PC-3 (cell line): ENCODE data around the gene GSX1. TPM values are rescaled to one million over a fixed set of nuclear protein-coding genes. Genes with fewer than 3 reads are reported as not detected.

ENCODE experiments used
- ATAC-seq: fragments of 200-7000 bp; cut with Tn5 transposase; 2 replicates; pipeline ENCODE4 v1.9.1; 2020; ENCODE audit warnings: mild to moderate bottlenecking, moderate library complexity
- BruUV-seq: library from RNA; stranded (reverse); fragments of 400-500 nt; replicated peaks from 2 replicates; lab custom pipeline; 2021; lab: Mats Ljungman, UMichigan
- CTCF ChIA-PET: fragments of 300-600 bp; sonication (Branson Sonifier 250); formaldehyde crosslinking; loops from one replicate; lab custom pipeline; 2022; ENCODE audit warnings: antibody characterized with exemption; lab: Charles Lee
- POLR2A ChIA-PET: fragments of 300-600 bp; sonication (Branson Sonifier 250); formaldehyde crosslinking; loops from one replicate; lab custom pipeline; 2022; ENCODE audit warnings: antibody characterized with exemption; ENCODE audit not compliant: unreplicated experiment; lab: Charles Lee
- DNase-seq: peaks from one replicate; pipeline ENCODE4 v3.0.0-alpha.2; 2015
- H2AFZ ChIP-seq: fragments of 300-600 bp; sonication (generic); 2 replicates; pipeline ENCODE4 v1.6.0; 2016; ENCODE audit warnings: antibody characterized with exemption, low read length
- H3F3A ChIP-seq: fragments of 300-600 bp; sonication (generic); one replicate; pipeline ENCODE4 v1.6.0; 2017; ENCODE audit warnings: antibody characterized with exemption, low read length, control low read depth, mild to moderate bottlenecking; ENCODE audit not compliant: unreplicated experiment
- H3K27ac ChIP-seq: fragments of 300-600 bp; sonication (generic); 2 replicates; pipeline ENCODE4 v1.5.1; 2016; ENCODE audit warnings: mild to moderate bottlenecking, low read length
- H3K27me3 ChIP-seq: fragments of 300-600 bp; sonication (generic); 2 replicates; pipeline ENCODE4 v1.6.1; 2016; ENCODE audit warnings: low read length, mixed read lengths
- H3K36me3 ChIP-seq: fragments of 300-600 bp; sonication (generic); 2 replicates; pipeline ENCODE4 v1.6.1; 2016; ENCODE audit warnings: low read depth, mixed run types, low read length, mixed read lengths
- H3K4me1 ChIP-seq: fragments of 300-600 bp; sonication (generic); 2 replicates; pipeline ENCODE4 v1.5.1; 2016; ENCODE audit warnings: low read length; ENCODE audit not compliant: insufficient read depth
- H3K4me2 ChIP-seq: fragments of 300-600 bp; sonication (generic); 2 replicates; pipeline ENCODE4 v1.6.0; 2016; ENCODE audit warnings: low read length
- H3K4me3 ChIP-seq: fragments of 300-600 bp; sonication (generic); 2 replicates; pipeline ENCODE4 v1.5.1; 2016; ENCODE audit warnings: mild to moderate bottlenecking, low read length, mixed read lengths
- H3K79me2 ChIP-seq: fragments of 300-600 bp; sonication (generic); 2 replicates; pipeline ENCODE4 v1.6.1; 2017; ENCODE audit warnings: low read length, mixed read lengths
- H3K9ac ChIP-seq: fragments of 300-600 bp; sonication (generic); 2 replicates; pipeline ENCODE4 v1.6.0; 2016; ENCODE audit warnings: mild to moderate bottlenecking, low read length
- H3K9me2 ChIP-seq: fragments of 300-600 bp; sonication (generic); replicated peaks from 2 replicates; pipeline ENCODE4 v1.6.1; 2016; ENCODE audit warnings: mixed run types, low read length, mixed read lengths
- H3K9me3 ChIP-seq: fragments of 300-600 bp; sonication (generic); 2 replicates; pipeline ENCODE4 v1.6.1; 2016; ENCODE audit warnings: low read length, mixed read lengths
- H4K20me1 ChIP-seq: fragments of 300-600 bp; sonication (generic); 2 replicates; pipeline ENCODE4 v1.6.1; 2016; ENCODE audit warnings: low read length, mixed read lengths
- CTCF ChIP-seq: fragments of 300-600 bp; sonication (generic); conservative IDR thresholded peaks from 2 replicates; pipeline ENCODE4 v1.5.1; 2017; ENCODE audit warnings: antibody characterized with exemption, low read depth, mild to moderate bottlenecking, low read length
- EZH2 ChIP-seq: fragments of 300-600 bp; sonication (generic); IDR thresholded peaks from one replicate; pipeline ENCODE4 v1.6.1; 2017; ENCODE audit warnings: antibody characterized with exemption, mild to moderate bottlenecking, low read length; ENCODE audit not compliant: unreplicated experiment
- EZH2phosphoT487 ChIP-seq: fragments of 300-600 bp; sonication (generic); IDR thresholded peaks from 2 replicates; pipeline ENCODE4 v1.6.1; 2018; ENCODE audit warnings: mild to moderate bottlenecking, antibody characterized with exemption, low read length, borderline replicate concordance
- intact Hi-C: fragments of 100-400 bp; cut with micrococcal nuclease; formaldehyde crosslinking; loops from 2 replicates; pipeline ENCODE4 v1.9.0; 2023
- total RNA-seq: library from RNA; depleted of rRNA; stranded (reverse); fragments of >200 nt; gene quantifications from 2 replicates; pipeline ENCODE4 v1.2.3, GENCODE V29; 2014

The GSX1 gene
- total RNA-seq, 1 experiment from 2014 or later: not detected

GRCh38 chr13:27821566-27821965 is 29.3 kb downstream of the GSX1 start:
- no peak for ATAC-seq
- Histone ChIP-seq H3K79me2 (no peaks in the 10 kb centered on the region), H3K4me3 (no peak overlapping the region), H3K4me1 (no peaks in the 10 kb centered on the region), H3K9ac (no peak overlapping the region), H4K20me1 (no peaks in the 10 kb centered on the region), H3K4me2 (no peak overlapping the region), H3K27me3 (peaks cover 64% of the 10 kb centered on the region), H3F3A (no peaks in the 10 kb centered on the region), H3K27ac (no peak overlapping the region), H3K36me3 (no peaks in the 10 kb centered on the region), H3K9me3 (no peaks in the 10 kb centered on the region), H2AFZ (no peak overlapping the region), H3K9me2 (no peaks in the 10 kb centered on the region)
- ChIA-PET CTCF (no interaction called here), POLR2A (no interaction called here)
- TF ChIP-seq EZH2phosphoT487 (no peak), EZH2 (no peak), CTCF (no peak)
- no peak for DNase-seq
- no TSS peak for BruUV-seq
- intact Hi-C loops: loop anchor here (10.0 kb wide), 1 partner anchor 877 kb away; no protein-coding TSS in a partner anchor

GRCh38 chr13:27822258-27822872 is 30.1 kb downstream of the GSX1 start:
- Histone ChIP-seq H3K27me3 (peaks cover 57% of the 10 kb centered on the region), H3K36me3 (no peaks in the 10 kb centered on the region), H3F3A (no peaks in the 10 kb centered on the region), H3K79me2 (no peaks in the 10 kb centered on the region), H3K4me2 (no peak overlapping the region), H4K20me1 (no peaks in the 10 kb centered on the region), H3K27ac (no peak overlapping the region), H2AFZ (no peak overlapping the region), H3K9ac (no peak overlapping the region), H3K9me3 (no peaks in the 10 kb centered on the region), H3K4me1 (peaks cover 7% of the 10 kb centered on the region), H3K4me3 (no peak overlapping the region), H3K9me2 (no peaks in the 10 kb centered on the region)
- no TSS peak for BruUV-seq
- ChIA-PET CTCF (interaction anchor here (0.6 kb wide), 1 partner anchor 1593 kb away, joined by 3 read pairs; no protein-coding TSS in a partner anchor), POLR2A (no interaction called here)
- DNase-seq (no peak), ATAC-seq (no peak)
- no peak for TF ChIP-seq CTCF
- TF ChIP-seq EZH2phosphoT487: no peak; the same call in 1 of the 2 replicates
- no peak for TF ChIP-seq EZH2
- intact Hi-C loops: loop anchor here (10.0 kb wide), 1 partner anchor 878 kb away; no protein-coding TSS in a partner anchor

GRCh38 chr13:27822873-27823311 is 30.6 kb downstream of the GSX1 start:
- Histone ChIP-seq H3K79me2 (no peaks in the 10 kb centered on the region), H3K4me1 (peaks cover 8% of the 10 kb centered on the region), H3K27ac (no peak overlapping the region), H3F3A (no peaks in the 10 kb centered on the region), H3K4me2 (no peak overlapping the region), H3K9ac (no peak overlapping the region), H3K9me2 (no peaks in the 10 kb centered on the region), H3K4me3 (no peak overlapping the region), H3K36me3 (no peaks in the 10 kb centered on the region), H4K20me1 (no peaks in the 10 kb centered on the region), H2AFZ (no peak overlapping the region), H3K27me3 (peaks cover 54% of the 10 kb centered on the region), H3K9me3 (no peaks in the 10 kb centered on the region)
- ATAC-seq: no peak
- TF ChIP-seq EZH2: no peak
- TF ChIP-seq CTCF: no peak
- no peak for TF ChIP-seq EZH2phosphoT487
- DNase-seq: no peak
- BruUV-seq: no TSS peak
- intact Hi-C loops: loop anchor here (10.0 kb wide), 1 partner anchor 878 kb away; no protein-coding TSS in a partner anchor
- CTCF ChIA-PET: interaction anchor here (0.6 kb wide), 1 partner anchor 1593 kb away, joined by 3 read pairs; no protein-coding TSS in a partner anchor
- POLR2A ChIA-PET: no interaction called here
